HCT116 (cell line): ENCODE data around the gene RBM44.

ENCODE experiments used
- EZH2 ChIP-seq: fragments of 200-600 bp; sonication (generic); IDR thresholded peaks from 2 replicates; pipeline ENCODE4 v1.6.1; 2017; ENCODE audit warnings: antibody characterized with exemption, mixed run types
- EZH2phosphoT487 ChIP-seq: fragments of 200-600 bp; IDR thresholded peaks from 2 replicates; pipeline ENCODE4 v1.6.1; 2018; ENCODE audit warnings: antibody characterized with exemption, borderline replicate concordance
- POLR2A ChIP-seq: IDR thresholded peaks from 2 replicates; pipeline ENCODE4 v1.7.0; 2011; ENCODE audit warnings: borderline replicate concordance; ENCODE audit not compliant: insufficient read depth, insufficient read length; ENCODE audit errors: extremely low read depth
- POLR2AphosphoS5 ChIP-seq: IDR thresholded peaks from 2 replicates; pipeline ENCODE4 v1.6.1; 2011; ENCODE audit warnings: mild to moderate bottlenecking, low read depth, low read length, moderate library complexity
- SIN3A ChIP-seq: IDR thresholded peaks from 2 replicates; pipeline ENCODE4 v1.6.1; 2012; ENCODE audit warnings: low read depth
- SP1 ChIP-seq: IDR thresholded peaks from 2 replicates; pipeline ENCODE4 v1.6.1; 2012; ENCODE audit warnings: low read depth
- TCF7L2 ChIP-seq: IDR thresholded peaks from 2 replicates; pipeline ENCODE4 v1.7.0; 2011; ENCODE audit warnings: borderline replicate concordance, inconsistent platforms; ENCODE audit not compliant: insufficient read depth, insufficient read length; ENCODE audit errors: extremely low read depth
- ZFX ChIP-seq: fragments of 450-650 bp; IDR thresholded peaks from 2 replicates; pipeline ENCODE4 v1.6.1; 2017
- TF ChIP-seq, protein P1 (sequence below), 3 experiments: fragments of 200-600 bp in 1 of 3; sonication (generic) in 1 of 3; IDR thresholded peaks in 2 of 3; conservative IDR thresholded peaks in 1 of 3; 2 replicates each; pipeline ENCODE4 v1.5.1; 2012 to 2017; ENCODE audit warnings: low read depth in 2 of 3, low read length in 2 of 3, antibody characterized with exemption in 1 of 3, borderline replicate concordance in 1 of 3, control low read depth in 1 of 3, mild to moderate bottlenecking in 1 of 3, mixed read lengths in 1 of 3, mixed run types in 1 of 3, moderate library complexity in 1 of 3; ENCODE audit not compliant: insufficient read depth in 1 of 3
- TF ChIP-seq, protein P2 (sequence below): IDR thresholded peaks from 2 replicates; pipeline ENCODE4 v1.6.1; 2012
- TF ChIP-seq, protein P3 (sequence below): IDR thresholded peaks from 2 replicates; pipeline ENCODE4 v1.6.1; 2011; ENCODE audit warnings: mild to moderate bottlenecking, low read length, moderate library complexity; ENCODE audit not compliant: insufficient replicate concordance; ENCODE audit errors: extremely low read depth
- TF ChIP-seq, protein P4 (sequence below): IDR thresholded peaks from 2 replicates; pipeline ENCODE4 v1.6.1; 2012; ENCODE audit warnings: low read depth
- TF ChIP-seq, protein P5 (sequence below): IDR thresholded peaks from 2 replicates; pipeline ENCODE4 v1.6.1; 2012

DNA sequence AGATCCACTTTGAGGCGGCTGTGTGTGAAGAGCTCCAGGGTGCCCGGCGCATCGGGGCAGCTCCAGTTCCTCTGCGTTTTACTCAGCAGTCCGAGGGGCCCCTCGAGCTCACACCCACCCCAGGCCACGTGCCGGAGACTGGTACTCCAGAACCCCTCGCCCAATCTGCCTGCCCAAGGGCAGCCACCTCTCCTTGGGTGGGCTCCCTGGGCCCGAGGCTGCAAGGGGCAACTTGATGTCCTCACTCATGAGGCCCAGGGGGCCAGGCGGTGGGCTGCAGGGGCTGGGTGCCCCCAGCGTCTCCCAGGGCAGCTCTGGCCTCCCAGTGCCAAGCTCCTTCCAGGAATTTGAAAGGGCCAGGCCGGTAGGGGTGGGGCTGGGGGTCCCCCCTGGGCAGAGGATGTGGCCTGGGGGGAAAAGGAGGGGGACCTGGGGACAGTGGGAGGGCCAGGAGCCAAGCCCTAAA lies 77.5 kb downstream of the RBM44 start:
- TF ChIP-seq SIN3A (no peak), TCF7L2 (no peak), EZH2 (no peak), EZH2phosphoT487 (no peak), POLR2AphosphoS5 (no peak), SP1 (no peak), ZFX (no peak), POLR2A (no peak)
- TF ChIP-seq, protein P1, sequence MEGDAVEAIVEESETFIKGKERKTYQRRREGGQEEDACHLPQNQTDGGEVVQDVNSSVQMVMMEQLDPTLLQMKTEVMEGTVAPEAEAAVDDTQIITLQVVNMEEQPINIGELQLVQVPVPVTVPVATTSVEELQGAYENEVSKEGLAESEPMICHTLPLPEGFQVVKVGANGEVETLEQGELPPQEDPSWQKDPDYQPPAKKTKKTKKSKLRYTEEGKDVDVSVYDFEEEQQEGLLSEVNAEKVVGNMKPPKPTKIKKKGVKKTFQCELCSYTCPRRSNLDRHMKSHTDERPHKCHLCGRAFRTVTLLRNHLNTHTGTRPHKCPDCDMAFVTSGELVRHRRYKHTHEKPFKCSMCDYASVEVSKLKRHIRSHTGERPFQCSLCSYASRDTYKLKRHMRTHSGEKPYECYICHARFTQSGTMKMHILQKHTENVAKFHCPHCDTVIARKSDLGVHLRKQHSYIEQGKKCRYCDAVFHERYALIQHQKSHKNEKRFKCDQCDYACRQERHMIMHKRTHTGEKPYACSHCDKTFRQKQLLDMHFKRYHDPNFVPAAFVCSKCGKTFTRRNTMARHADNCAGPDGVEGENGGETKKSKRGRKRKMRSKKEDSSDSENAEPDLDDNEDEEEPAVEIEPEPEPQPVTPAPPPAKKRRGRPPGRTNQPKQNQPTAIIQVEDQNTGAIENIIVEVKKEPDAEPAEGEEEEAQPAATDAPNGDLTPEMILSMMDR (IDR thresholded peaks at IDR 0.05 in 2 of 3, conservative IDR thresholded peaks at IDR 0.05 in 1 of 3; ENCODE audit: borderline replicate concordance in 1 of 3, insufficient read depth in 1 of 3, low read depth in 2 of 3, low read length in 2 of 3) = no peak
- TF ChIP-seq, protein P2, sequence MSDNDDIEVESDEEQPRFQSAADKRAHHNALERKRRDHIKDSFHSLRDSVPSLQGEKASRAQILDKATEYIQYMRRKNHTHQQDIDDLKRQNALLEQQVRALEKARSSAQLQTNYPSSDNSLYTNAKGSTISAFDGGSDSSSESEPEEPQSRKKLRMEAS = no peak
- TF ChIP-seq, protein P3, sequence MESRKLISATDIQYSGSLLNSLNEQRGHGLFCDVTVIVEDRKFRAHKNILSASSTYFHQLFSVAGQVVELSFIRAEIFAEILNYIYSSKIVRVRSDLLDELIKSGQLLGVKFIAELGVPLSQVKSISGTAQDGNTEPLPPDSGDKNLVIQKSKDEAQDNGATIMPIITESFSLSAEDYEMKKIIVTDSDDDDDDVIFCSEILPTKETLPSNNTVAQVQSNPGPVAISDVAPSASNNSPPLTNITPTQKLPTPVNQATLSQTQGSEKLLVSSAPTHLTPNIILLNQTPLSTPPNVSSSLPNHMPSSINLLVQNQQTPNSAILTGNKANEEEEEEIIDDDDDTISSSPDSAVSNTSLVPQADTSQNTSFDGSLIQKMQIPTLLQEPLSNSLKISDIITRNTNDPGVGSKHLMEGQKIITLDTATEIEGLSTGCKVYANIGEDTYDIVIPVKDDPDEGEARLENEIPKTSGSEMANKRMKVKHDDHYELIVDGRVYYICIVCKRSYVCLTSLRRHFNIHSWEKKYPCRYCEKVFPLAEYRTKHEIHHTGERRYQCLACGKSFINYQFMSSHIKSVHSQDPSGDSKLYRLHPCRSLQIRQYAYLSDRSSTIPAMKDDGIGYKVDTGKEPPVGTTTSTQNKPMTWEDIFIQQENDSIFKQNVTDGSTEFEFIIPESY = no peak
- TF ChIP-seq, protein P4, sequence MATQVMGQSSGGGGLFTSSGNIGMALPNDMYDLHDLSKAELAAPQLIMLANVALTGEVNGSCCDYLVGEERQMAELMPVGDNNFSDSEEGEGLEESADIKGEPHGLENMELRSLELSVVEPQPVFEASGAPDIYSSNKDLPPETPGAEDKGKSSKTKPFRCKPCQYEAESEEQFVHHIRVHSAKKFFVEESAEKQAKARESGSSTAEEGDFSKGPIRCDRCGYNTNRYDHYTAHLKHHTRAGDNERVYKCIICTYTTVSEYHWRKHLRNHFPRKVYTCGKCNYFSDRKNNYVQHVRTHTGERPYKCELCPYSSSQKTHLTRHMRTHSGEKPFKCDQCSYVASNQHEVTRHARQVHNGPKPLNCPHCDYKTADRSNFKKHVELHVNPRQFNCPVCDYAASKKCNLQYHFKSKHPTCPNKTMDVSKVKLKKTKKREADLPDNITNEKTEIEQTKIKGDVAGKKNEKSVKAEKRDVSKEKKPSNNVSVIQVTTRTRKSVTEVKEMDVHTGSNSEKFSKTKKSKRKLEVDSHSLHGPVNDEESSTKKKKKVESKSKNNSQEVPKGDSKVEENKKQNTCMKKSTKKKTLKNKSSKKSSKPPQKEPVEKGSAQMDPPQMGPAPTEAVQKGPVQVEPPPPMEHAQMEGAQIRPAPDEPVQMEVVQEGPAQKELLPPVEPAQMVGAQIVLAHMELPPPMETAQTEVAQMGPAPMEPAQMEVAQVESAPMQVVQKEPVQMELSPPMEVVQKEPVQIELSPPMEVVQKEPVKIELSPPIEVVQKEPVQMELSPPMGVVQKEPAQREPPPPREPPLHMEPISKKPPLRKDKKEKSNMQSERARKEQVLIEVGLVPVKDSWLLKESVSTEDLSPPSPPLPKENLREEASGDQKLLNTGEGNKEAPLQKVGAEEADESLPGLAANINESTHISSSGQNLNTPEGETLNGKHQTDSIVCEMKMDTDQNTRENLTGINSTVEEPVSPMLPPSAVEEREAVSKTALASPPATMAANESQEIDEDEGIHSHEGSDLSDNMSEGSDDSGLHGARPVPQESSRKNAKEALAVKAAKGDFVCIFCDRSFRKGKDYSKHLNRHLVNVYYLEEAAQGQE = no peak
- TF ChIP-seq, protein P5, sequence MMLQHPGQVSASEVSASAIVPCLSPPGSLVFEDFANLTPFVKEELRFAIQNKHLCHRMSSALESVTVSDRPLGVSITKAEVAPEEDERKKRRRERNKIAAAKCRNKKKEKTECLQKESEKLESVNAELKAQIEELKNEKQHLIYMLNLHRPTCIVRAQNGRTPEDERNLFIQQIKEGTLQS = no peak
